Activated CD8-positive, alpha-beta T cell treated with anti-CD3 and anti-CD28 coated beads for 36 hours (primary cell): ENCODE measurements around the gene FANCC. TPM values are rescaled to one million over a fixed set of nuclear protein-coding genes. Genes with fewer than 3 reads are reported as not detected.

Source experiments
- ATAC-seq: fragments of 200-7000 bp; cut with Tn5 transposase; one replicate; pipeline ENCODE4 v1.10.0; 2021; ENCODE audit warnings: mild to moderate bottlenecking, moderate library complexity
- CTCF ChIA-PET: fragments of 350-600 bp; sonication (Branson Sonifier 250); formaldehyde crosslinking; loops from one replicate; lab custom pipeline; 2021; ENCODE audit warnings: antibody characterized with exemption; lab: Charles Lee
- POLR2A ChIA-PET: fragments of 350-600 bp; sonication (Branson Sonifier 250); formaldehyde crosslinking; loops from one replicate; lab custom pipeline; 2021; ENCODE audit warnings: antibody characterized with exemption; lab: Charles Lee
- DNase-seq: peaks from one replicate; pipeline ENCODE4 v3.0.0-alpha.2; 2020
- H3K27ac Mint-ChIP-seq: one replicate; pipeline ENCODE4 v1.8.0; 2021; ENCODE audit warnings: mild to moderate bottlenecking, mixed read lengths
- H3K27me3 Mint-ChIP-seq: one replicate; pipeline ENCODE4 v1.8.0; 2021; ENCODE audit warnings: mixed read lengths
- H3K36me3 Mint-ChIP-seq: one replicate; pipeline ENCODE4 v1.8.0; 2021; ENCODE audit warnings: low read depth, mixed read lengths
- H3K4me1 Mint-ChIP-seq: one replicate; pipeline ENCODE4 v1.8.0; 2021; ENCODE audit warnings: low read depth, mixed read lengths
- H3K4me3 Mint-ChIP-seq: one replicate; pipeline ENCODE4 v1.8.0; 2021; ENCODE audit warnings: mild to moderate bottlenecking, moderate library complexity, mixed read lengths
- H3K9me3 Mint-ChIP-seq: one replicate; pipeline ENCODE4 v1.8.0; 2021; ENCODE audit warnings: mixed read lengths
- CTCF ChIP-seq: fragments of 200-600 bp; IDR thresholded peaks from one replicate; pipeline ENCODE4 v1.8.0; 2022; ENCODE audit warnings: antibody characterized with exemption, mild to moderate bottlenecking
- intact Hi-C: fragments of 100-400 bp; cut with micrococcal nuclease; formaldehyde crosslinking; loops from one replicate; pipeline ENCODE4 v1.10.0; 2022
- total RNA-seq, 2 experiments: library from RNA; stranded (reverse); gene quantifications; one replicate each; pipeline ENCODE4 v1.2.3, GENCODE V29; 2021

FANCC gene
- total RNA-seq, 2 experiments from 2014 or later = 11.5 to 12.4 TPM

- ChIA-PET CTCF (interaction anchor here (0.6 to 1.0 kb wide), 2 partner anchors 329 to 406 kb away, joined by 3 read pairs; no protein-coding TSS in a partner anchor), POLR2A (no interaction called here)
- H3K4me1 Mint-ChIP-seq = peaks cover 5% of the 10 kb centered on the region
- peaks cover 2% of the 10 kb centered on the region for H3K36me3 Mint-ChIP-seq
- H3K4me3 Mint-ChIP-seq = no peak overlapping the region
- ATAC-seq (no peak), DNase-seq (peak; percentile 10)
- no peaks in the 10 kb centered on the region for H3K9me3 Mint-ChIP-seq
- H3K27me3 Mint-ChIP-seq = no peaks in the 10 kb centered on the region
- no peak overlapping the region for H3K27ac Mint-ChIP-seq
- TF ChIP-seq CTCF = no peak
- intact Hi-C loops = no loop called here
These were observed 229.8 kb downstream of the FANCC start for GRCh38 chr9:95087659-95088242.

GRCh38 chr9:95086564-95086955 lies 230.9 kb downstream of the FANCC start:
- Mint-ChIP-seq H3K27me3 (no peaks in the 10 kb centered on the region), H3K27ac (no peak overlapping the region), H3K4me1 (no peaks in the 10 kb centered on the region), H3K4me3 (no peak overlapping the region), H3K36me3 (peaks cover 2% of the 10 kb centered on the region), H3K9me3 (no peaks in the 10 kb centered on the region)
- CTCF ChIA-PET = interaction anchor here (1.2 kb wide), 1 partner anchor 82 kb away, joined by 3 read pairs; no protein-coding TSS in a partner anchor
- intact Hi-C loops = no loop called here
- ATAC-seq (no peak), DNase-seq (no peak)
- POLR2A ChIA-PET = no interaction called here
- TF ChIP-seq CTCF = no peak

DNA sequence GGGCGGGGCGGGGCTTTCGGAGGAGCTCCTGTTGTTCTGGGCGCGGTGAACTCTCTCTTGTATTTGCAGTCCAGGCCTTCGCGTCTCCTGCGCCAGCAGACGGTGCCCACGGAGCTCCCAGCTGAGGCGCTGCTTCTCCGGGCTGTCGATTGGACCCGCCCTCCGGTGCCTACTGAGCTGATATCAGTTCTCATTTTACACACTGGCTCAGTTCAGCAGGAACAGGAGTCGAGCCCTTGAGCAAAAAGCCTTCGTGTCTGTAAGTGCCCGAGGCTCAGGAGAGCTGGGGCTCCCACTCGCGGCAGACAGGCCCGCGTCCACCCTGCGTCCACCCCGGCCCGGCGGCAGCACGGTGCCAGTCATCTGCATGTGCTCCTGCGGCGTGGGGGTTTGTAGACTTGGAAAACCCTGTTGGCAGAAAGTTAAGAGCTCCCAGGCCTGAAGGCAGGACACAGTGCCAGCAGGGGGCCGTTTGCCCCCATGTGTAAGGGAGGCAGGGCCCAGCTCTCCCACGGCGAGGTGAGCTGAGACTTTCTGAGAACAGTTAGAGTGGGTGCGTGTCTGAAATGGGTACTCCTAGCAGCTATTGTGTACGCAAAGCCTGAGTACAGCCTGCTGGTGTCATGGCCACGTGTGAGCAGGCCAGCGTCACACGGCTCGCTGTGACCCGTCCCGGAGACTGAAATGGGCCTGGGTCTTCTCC lies 231.5 kb downstream of the FANCC start:
- CTCF ChIA-PET = interaction anchor here (1.2 kb wide), 1 partner anchor 82 kb away, joined by 3 read pairs; no protein-coding TSS in a partner anchor
- TF ChIP-seq CTCF = no peak
- intact Hi-C loops = no loop called here
- no peak overlapping the region for H3K4me3 Mint-ChIP-seq
- no peaks in the 10 kb centered on the region for H3K9me3 Mint-ChIP-seq
- POLR2A ChIA-PET = no interaction called here
- no peaks in the 10 kb centered on the region for H3K27me3 Mint-ChIP-seq
- no peak for ATAC-seq
- H3K27ac Mint-ChIP-seq = no peak overlapping the region
- H3K4me1 Mint-ChIP-seq = no peaks in the 10 kb centered on the region
- no peak for DNase-seq
- peaks cover 2% of the 10 kb centered on the region for H3K36me3 Mint-ChIP-seq

GRCh38 chr9:95085036-95085770 lies 232.3 kb downstream of the FANCC start:
- no peaks in the 10 kb centered on the region for H3K9me3 Mint-ChIP-seq
- no peak for DNase-seq
- no peak overlapping the region for H3K4me3 Mint-ChIP-seq
- POLR2A ChIA-PET = no interaction called here
- TF ChIP-seq CTCF = no peak
- CTCF ChIA-PET = interaction anchor here (1.0 to 1.2 kb wide), 2 partner anchors 14 to 83 kb away, joined by 3 read pairs; no protein-coding TSS in a partner anchor
- H3K36me3 Mint-ChIP-seq = peaks cover 2% of the 10 kb centered on the region
- no peaks in the 10 kb centered on the region for H3K4me1 Mint-ChIP-seq
- ATAC-seq = no peak
- no peaks in the 10 kb centered on the region for H3K27me3 Mint-ChIP-seq
- H3K27ac Mint-ChIP-seq = no peak overlapping the region
- intact Hi-C loops = no loop called here
